GM23338 (cell line): ENCODE data around the gene MCAM. TPM values are rescaled to one million over a fixed set of nuclear protein-coding genes. Genes with fewer than 3 reads are reported as not detected.

ENCODE experiments used
- ATAC-seq: fragments of 200-7000 bp; cut with Tn5 transposase; 3 replicates; pipeline ENCODE4 v1.9.1; 2020
- DNase-seq: peaks from one replicate; pipeline ENCODE4 v3.0.0-alpha.2; 2015; ENCODE audit warnings: low spot score
- H2AFZ ChIP-seq: fragments of 200-600 bp; sonication (generic); 2 replicates; pipeline ENCODE4 v1.8.0; 2016; ENCODE audit warnings: antibody characterized with exemption, mild to moderate bottlenecking, moderate library complexity
- H3F3A ChIP-seq: fragments of 200-600 bp; sonication (generic); replicated peaks from 2 replicates; pipeline ENCODE4 v1.8.0; 2017; ENCODE audit warnings: antibody characterized with exemption, mixed run types, low read depth
- H3K27ac ChIP-seq: fragments of 200-600 bp; sonication (generic); 2 replicates; pipeline ENCODE4 v1.6.1; 2016; ENCODE audit warnings: low read depth
- H3K27me3 ChIP-seq: fragments of 200-600 bp; sonication (generic); 2 replicates; pipeline ENCODE4 v1.8.0; 2016; ENCODE audit warnings: mild to moderate bottlenecking, mixed run types, moderate library complexity; ENCODE audit not compliant: insufficient read depth
- H3K36me3 ChIP-seq: fragments of 200-600 bp; sonication (generic); 2 replicates; pipeline ENCODE4 v1.8.0; 2016; ENCODE audit warnings: mild to moderate bottlenecking; ENCODE audit not compliant: insufficient read depth
- H3K4me1 ChIP-seq: fragments of 200-600 bp; sonication (generic); 2 replicates; pipeline ENCODE4 v1.8.0; 2016; ENCODE audit warnings: mild to moderate bottlenecking, moderate library complexity; ENCODE audit not compliant: insufficient read depth
- H3K4me2 ChIP-seq: fragments of 200-600 bp; sonication (generic); 2 replicates; pipeline ENCODE4 v1.7.1; 2017; ENCODE audit warnings: mixed run types
- H3K4me3 ChIP-seq: fragments of 200-600 bp; sonication (generic); 2 replicates; pipeline ENCODE4 v1.6.1; 2016; ENCODE audit warnings: mixed run types
- H3K79me2 ChIP-seq: fragments of 200-600 bp; sonication (generic); replicated peaks from 2 replicates; pipeline ENCODE4 v1.8.0; 2017; ENCODE audit warnings: mild to moderate bottlenecking; ENCODE audit not compliant: insufficient read depth
- H3K9me2 ChIP-seq: fragments of 200-600 bp; sonication (generic); 2 replicates; pipeline ENCODE4 v1.8.0; 2017; ENCODE audit not compliant: insufficient read depth
- H4K20me1 ChIP-seq: fragments of 200-600 bp; sonication (generic); replicated peaks from 2 replicates; pipeline ENCODE4 v1.8.0; 2017; ENCODE audit warnings: mild to moderate bottlenecking; ENCODE audit not compliant: insufficient read depth
- H3K27ac Mint-ChIP-seq: 2 replicates; pipeline ENCODE4 v1.8.0; 2020; ENCODE audit warnings: inconsistent platforms, mild to moderate bottlenecking, moderate library complexity, mixed read lengths
- H3K27me3 Mint-ChIP-seq: 3 replicates; pipeline ENCODE4 v1.8.0; 2022; ENCODE audit warnings: low read depth, mild to moderate bottlenecking, moderate library complexity, mixed read lengths, inconsistent platforms; ENCODE audit not compliant: insufficient read depth, poor library complexity
- H3K36me3 Mint-ChIP-seq: 3 replicates; pipeline ENCODE4 v1.8.0; 2021; ENCODE audit warnings: low read depth, mild to moderate bottlenecking, inconsistent platforms, moderate library complexity, mixed read lengths
- H3K4me1 Mint-ChIP-seq: 3 replicates; pipeline ENCODE4 v1.8.0; 2020; ENCODE audit warnings: mild to moderate bottlenecking, inconsistent platforms, mixed read lengths
- H3K4me3 Mint-ChIP-seq: 3 replicates; pipeline ENCODE4 v1.8.0; 2021; ENCODE audit warnings: moderate library complexity, mild to moderate bottlenecking, inconsistent platforms, mixed read lengths
- H3K9me3 Mint-ChIP-seq: 3 replicates; pipeline ENCODE4 v1.8.0; 2020; ENCODE audit warnings: moderate library complexity, mild to moderate bottlenecking, inconsistent platforms, mixed read lengths
- CREB1 ChIP-seq: fragments of 250-450 bp; sonication (Bioruptor Pico); IDR thresholded peaks from 2 replicates; pipeline ENCODE4 v1.5.0; 2020; ENCODE audit warnings: low read depth, mild to moderate bottlenecking, moderate library complexity
- EZH2 ChIP-seq: fragments of 200-600 bp; sonication (generic); IDR thresholded peaks from one replicate; pipeline ENCODE4 v1.8.0; 2017; ENCODE audit warnings: antibody characterized with exemption, mild to moderate bottlenecking, low read depth; ENCODE audit not compliant: unreplicated experiment
- EZH2phosphoT487 ChIP-seq: fragments of 200-600 bp; sonication (generic); IDR thresholded peaks from one replicate; pipeline ENCODE4 v1.8.1; 2018; ENCODE audit warnings: antibody characterized with exemption; ENCODE audit not compliant: unreplicated experiment
- JUNB ChIP-seq: IDR thresholded peaks from one replicate; pipeline ENCODE4 v1.6.1; 2016; ENCODE audit warnings: antibody characterized with exemption; ENCODE audit not compliant: unreplicated experiment
- NANOG ChIP-seq: IDR thresholded peaks from 2 replicates; pipeline ENCODE4 v1.6.1; 2016; ENCODE audit warnings: antibody characterized with exemption, borderline replicate concordance
- ZNF114 ChIP-seq: fragments of 250-450 bp; sonication (Bioruptor Pico); IDR thresholded peaks from 2 replicates; pipeline ENCODE4 v1.5.0; 2020; ENCODE audit warnings: mild to moderate bottlenecking, moderate library complexity
- polyA plus RNA-seq: library from polyadenylated mRNA; unstranded; fragments of >200 nt; fragmentation: Nextera tagmentation; extraction: Ambion mirVana; gene quantifications from 2 replicates; pipeline ENCODE4 v1.2.1, GENCODE V29; 2016
- total RNA-seq: library from RNA; depleted of rRNA; stranded (reverse); fragments of >200 nt; shearing (Covaris generic); gene quantifications from 2 replicates; pipeline ENCODE4 v1.2.3, GENCODE V29; 2014
- TF ChIP-seq, protein P1 (sequence below): IDR thresholded peaks from one replicate; pipeline ENCODE4 v1.6.1; 2018; ENCODE audit warnings: antibody characterized with exemption; ENCODE audit not compliant: unreplicated experiment
- TF ChIP-seq, protein P2 (sequence below), 2 experiments: fragments of 200-600 bp in 1 of 2; sonication (generic) in 1 of 2; conservative IDR thresholded peaks; 2 replicates each; pipeline versions ENCODE4 v1.5.1 to v1.6.1; 2016 to 2017; ENCODE audit warnings: antibody characterized with exemption in 2 of 2, low read depth in 2 of 2, mild to moderate bottlenecking in 2 of 2, moderate library complexity in 1 of 2
- TF ChIP-seq, protein P3 (sequence below): IDR thresholded peaks from 2 replicates; pipeline ENCODE4 v1.6.1; 2016; ENCODE audit warnings: antibody characterized with exemption

Gene MCAM
- total and polyA plus RNA-seq, 2 experiments from 2014 or later: 8.9 to 79.5 TPM

GRCh38 chr11:119315131-119316015 lies 1.6 kb downstream of the MCAM start:
- Histone ChIP-seq H3K4me2 (peak overlapping the region; percentile 98), H3K79me2 (no peaks in the 10 kb centered on the region), H3K4me1 (peaks cover 40% of the 10 kb centered on the region), H4K20me1 (peaks cover 7% of the 10 kb centered on the region; the same call in 1 of the 2 replicates), H3K9me2 (no peaks in the 10 kb centered on the region), H3K36me3 (no peaks in the 10 kb centered on the region), H2AFZ (peak overlapping the region; percentile 72; the same call in 1 of the 2 replicates), H3K27ac (no peak overlapping the region), H3K4me3 (peak overlapping the region; percentile 86), H3K27me3 (peaks cover 42% of the 10 kb centered on the region), H3F3A (peaks cover 15% of the 10 kb centered on the region)
- Mint-ChIP-seq H3K4me1 (peaks cover 31% of the 10 kb centered on the region), H3K4me3 (peak overlapping the region; percentile 68), H3K27me3 (peaks cover 55% of the 10 kb centered on the region), H3K9me3 (no peaks in the 10 kb centered on the region), H3K36me3 (peaks cover 3% of the 10 kb centered on the region; the same call in 1 of the 3 replicates), H3K27ac (no peak overlapping the region)
- peak; percentile 75 for TF ChIP-seq CREB1 (CRISPR knock-in tag)
- TF ChIP-seq JUNB: no peak
- TF ChIP-seq, protein P1, sequence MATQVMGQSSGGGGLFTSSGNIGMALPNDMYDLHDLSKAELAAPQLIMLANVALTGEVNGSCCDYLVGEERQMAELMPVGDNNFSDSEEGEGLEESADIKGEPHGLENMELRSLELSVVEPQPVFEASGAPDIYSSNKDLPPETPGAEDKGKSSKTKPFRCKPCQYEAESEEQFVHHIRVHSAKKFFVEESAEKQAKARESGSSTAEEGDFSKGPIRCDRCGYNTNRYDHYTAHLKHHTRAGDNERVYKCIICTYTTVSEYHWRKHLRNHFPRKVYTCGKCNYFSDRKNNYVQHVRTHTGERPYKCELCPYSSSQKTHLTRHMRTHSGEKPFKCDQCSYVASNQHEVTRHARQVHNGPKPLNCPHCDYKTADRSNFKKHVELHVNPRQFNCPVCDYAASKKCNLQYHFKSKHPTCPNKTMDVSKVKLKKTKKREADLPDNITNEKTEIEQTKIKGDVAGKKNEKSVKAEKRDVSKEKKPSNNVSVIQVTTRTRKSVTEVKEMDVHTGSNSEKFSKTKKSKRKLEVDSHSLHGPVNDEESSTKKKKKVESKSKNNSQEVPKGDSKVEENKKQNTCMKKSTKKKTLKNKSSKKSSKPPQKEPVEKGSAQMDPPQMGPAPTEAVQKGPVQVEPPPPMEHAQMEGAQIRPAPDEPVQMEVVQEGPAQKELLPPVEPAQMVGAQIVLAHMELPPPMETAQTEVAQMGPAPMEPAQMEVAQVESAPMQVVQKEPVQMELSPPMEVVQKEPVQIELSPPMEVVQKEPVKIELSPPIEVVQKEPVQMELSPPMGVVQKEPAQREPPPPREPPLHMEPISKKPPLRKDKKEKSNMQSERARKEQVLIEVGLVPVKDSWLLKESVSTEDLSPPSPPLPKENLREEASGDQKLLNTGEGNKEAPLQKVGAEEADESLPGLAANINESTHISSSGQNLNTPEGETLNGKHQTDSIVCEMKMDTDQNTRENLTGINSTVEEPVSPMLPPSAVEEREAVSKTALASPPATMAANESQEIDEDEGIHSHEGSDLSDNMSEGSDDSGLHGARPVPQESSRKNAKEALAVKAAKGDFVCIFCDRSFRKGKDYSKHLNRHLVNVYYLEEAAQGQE: no peak
- TF ChIP-seq, protein P2, sequence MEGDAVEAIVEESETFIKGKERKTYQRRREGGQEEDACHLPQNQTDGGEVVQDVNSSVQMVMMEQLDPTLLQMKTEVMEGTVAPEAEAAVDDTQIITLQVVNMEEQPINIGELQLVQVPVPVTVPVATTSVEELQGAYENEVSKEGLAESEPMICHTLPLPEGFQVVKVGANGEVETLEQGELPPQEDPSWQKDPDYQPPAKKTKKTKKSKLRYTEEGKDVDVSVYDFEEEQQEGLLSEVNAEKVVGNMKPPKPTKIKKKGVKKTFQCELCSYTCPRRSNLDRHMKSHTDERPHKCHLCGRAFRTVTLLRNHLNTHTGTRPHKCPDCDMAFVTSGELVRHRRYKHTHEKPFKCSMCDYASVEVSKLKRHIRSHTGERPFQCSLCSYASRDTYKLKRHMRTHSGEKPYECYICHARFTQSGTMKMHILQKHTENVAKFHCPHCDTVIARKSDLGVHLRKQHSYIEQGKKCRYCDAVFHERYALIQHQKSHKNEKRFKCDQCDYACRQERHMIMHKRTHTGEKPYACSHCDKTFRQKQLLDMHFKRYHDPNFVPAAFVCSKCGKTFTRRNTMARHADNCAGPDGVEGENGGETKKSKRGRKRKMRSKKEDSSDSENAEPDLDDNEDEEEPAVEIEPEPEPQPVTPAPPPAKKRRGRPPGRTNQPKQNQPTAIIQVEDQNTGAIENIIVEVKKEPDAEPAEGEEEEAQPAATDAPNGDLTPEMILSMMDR (conservative IDR thresholded peaks at IDR 0.05; ENCODE audit: low read depth in 2 of 2): 0 out of 4 replicates have a peak, but pooled peaks of 1 of the 2 experiments have one; percentile 19
- ATAC-seq (peak; percentile 37), DNase-seq (peak; percentile 73)

GRCh38 chr11:119314726-119315125 lies 2.2 kb downstream of the MCAM start:
- peaks cover 7% of the 10 kb centered on the region for H4K20me1 ChIP-seq
- Mint-ChIP-seq H3K4me1 (peaks cover 27% of the 10 kb centered on the region), H3K27ac (no peak overlapping the region), H3K4me3 (peak overlapping the region; percentile 68), H3K27me3 (peaks cover 52% of the 10 kb centered on the region), H3K36me3 (peaks cover 6% of the 10 kb centered on the region; the same call in 2 of the 3 replicates), H3K9me3 (no peaks in the 10 kb centered on the region)
- H3F3A ChIP-seq: peaks cover 15% of the 10 kb centered on the region
- no peaks in the 10 kb centered on the region for H3K9me2 ChIP-seq
- DNase-seq (no peak), ATAC-seq (no peak)
- H3K27me3 ChIP-seq: peaks cover 41% of the 10 kb centered on the region
- no peak overlapping the region for H3K27ac ChIP-seq
- H3K4me1 ChIP-seq: peaks cover 35% of the 10 kb centered on the region
- H2AFZ ChIP-seq: 0 out of 2 replicates have a peak overlapping the region, but pooled peaks have one; percentile 52
- no peaks in the 10 kb centered on the region for H3K79me2 ChIP-seq
- peak overlapping the region; percentile 98 for H3K4me2 ChIP-seq
- no peaks in the 10 kb centered on the region for H3K36me3 ChIP-seq
- H3K4me3 ChIP-seq: peak overlapping the region; percentile 86
- TF ChIP-seq, protein P3, sequence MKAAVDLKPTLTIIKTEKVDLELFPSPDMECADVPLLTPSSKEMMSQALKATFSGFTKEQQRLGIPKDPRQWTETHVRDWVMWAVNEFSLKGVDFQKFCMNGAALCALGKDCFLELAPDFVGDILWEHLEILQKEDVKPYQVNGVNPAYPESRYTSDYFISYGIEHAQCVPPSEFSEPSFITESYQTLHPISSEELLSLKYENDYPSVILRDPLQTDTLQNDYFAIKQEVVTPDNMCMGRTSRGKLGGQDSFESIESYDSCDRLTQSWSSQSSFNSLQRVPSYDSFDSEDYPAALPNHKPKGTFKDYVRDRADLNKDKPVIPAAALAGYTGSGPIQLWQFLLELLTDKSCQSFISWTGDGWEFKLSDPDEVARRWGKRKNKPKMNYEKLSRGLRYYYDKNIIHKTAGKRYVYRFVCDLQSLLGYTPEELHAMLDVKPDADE: no peak
- TF ChIP-seq EZH2 (no peak), ZNF114 (CRISPR knock-in tag) (no peak), NANOG (no peak), EZH2phosphoT487 (no peak), CREB1 (CRISPR knock-in tag) (no peak), JUNB (no peak)
- TF ChIP-seq, protein P1: no peak
